Ishikawa (cell line): Measurements from ENCODE around the gene MAS1.

Experiments used
- CEBPB ChIP-seq: IDR thresholded peaks from 2 replicates; pipeline ENCODE4 v1.6.1; 2012
- EGR1 ChIP-seq: IDR thresholded peaks from 2 replicates; pipeline ENCODE4 v1.6.1; 2012
- EP300 ChIP-seq: IDR thresholded peaks from 2 replicates; pipeline ENCODE4 v1.6.1; 2012; ENCODE audit warnings: borderline replicate concordance
- FOXM1 ChIP-seq: IDR thresholded peaks from 2 replicates; pipeline ENCODE4 v1.6.1; 2012; ENCODE audit warnings: low read depth, borderline replicate concordance
- RAD21 ChIP-seq: IDR thresholded peaks from 2 replicates; pipeline ENCODE4 v1.6.1; 2012; ENCODE audit warnings: low read depth
- TAF1 ChIP-seq: IDR thresholded peaks from 2 replicates; pipeline ENCODE4 v1.6.1; 2012; ENCODE audit warnings: low read depth, mild to moderate bottlenecking
- TCF12 ChIP-seq: IDR thresholded peaks from 2 replicates; pipeline ENCODE4 v1.6.1; 2012; ENCODE audit warnings: low read depth
- TEAD4 ChIP-seq: IDR thresholded peaks from 2 replicates; pipeline ENCODE4 v1.6.1; 2012
- YY1 ChIP-seq: IDR thresholded peaks from 2 replicates; pipeline ENCODE4 v1.6.1; 2012; ENCODE audit warnings: low read depth
- TF ChIP-seq, protein P1 (sequence below): IDR thresholded peaks from 2 replicates; pipeline ENCODE4 v1.6.1; 2012; ENCODE audit warnings: low read depth, mild to moderate bottlenecking
- TF ChIP-seq, protein P2 (sequence below): IDR thresholded peaks from 2 replicates; pipeline ENCODE4 v1.6.1; 2012

DNA sequence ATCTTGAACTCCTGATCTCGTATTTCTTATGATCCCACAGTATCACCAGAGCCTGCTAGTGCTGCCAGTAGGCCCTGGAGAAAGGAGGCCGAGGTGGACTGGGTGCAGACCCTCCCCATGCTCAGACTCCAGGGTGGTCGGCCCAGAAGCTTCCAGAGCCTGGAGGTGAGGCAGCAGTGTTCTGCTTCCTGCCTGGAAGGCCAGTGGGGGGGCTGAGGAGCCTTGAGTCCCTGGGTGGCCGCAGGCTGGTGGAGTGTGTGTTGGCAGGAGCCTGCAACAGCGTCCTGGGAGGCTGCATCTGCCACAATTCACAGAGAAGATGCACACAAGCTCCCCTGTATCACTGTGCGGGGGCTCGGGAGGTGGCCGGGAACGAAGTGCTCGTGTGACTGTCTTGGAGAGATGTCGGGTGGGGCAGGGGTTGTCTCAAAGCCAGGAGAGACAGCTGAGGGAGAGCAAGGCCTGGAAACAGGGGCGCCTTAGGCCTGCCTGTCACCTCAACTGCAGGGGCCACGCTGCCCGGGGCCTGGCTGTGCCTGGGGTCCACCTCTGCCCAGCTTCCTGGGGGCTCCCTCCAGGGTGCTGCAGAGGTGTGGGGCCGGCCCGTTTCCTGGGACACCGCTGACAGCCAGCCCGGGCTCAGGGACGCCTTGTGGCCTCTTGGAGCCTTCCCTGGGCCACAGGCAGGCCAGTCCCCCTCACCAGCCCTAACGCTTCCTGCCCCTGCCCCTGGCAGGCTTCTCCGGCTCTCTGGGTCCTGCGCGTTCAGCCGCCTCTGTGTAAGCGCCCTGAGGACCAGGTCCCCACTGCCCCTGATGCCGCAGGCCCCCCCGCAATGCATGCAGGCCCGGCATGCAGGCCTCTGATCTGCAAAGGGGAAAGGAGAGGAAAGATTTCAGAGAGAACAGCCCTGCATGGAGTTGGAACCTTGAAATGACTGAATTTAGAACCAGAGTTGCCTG is 24.2 kb upstream of the MAS1 start:
- no peak for TF ChIP-seq YY1
- TF ChIP-seq EP300 = no peak
- TF ChIP-seq TCF12 = no peak
- TF ChIP-seq, protein P1, sequence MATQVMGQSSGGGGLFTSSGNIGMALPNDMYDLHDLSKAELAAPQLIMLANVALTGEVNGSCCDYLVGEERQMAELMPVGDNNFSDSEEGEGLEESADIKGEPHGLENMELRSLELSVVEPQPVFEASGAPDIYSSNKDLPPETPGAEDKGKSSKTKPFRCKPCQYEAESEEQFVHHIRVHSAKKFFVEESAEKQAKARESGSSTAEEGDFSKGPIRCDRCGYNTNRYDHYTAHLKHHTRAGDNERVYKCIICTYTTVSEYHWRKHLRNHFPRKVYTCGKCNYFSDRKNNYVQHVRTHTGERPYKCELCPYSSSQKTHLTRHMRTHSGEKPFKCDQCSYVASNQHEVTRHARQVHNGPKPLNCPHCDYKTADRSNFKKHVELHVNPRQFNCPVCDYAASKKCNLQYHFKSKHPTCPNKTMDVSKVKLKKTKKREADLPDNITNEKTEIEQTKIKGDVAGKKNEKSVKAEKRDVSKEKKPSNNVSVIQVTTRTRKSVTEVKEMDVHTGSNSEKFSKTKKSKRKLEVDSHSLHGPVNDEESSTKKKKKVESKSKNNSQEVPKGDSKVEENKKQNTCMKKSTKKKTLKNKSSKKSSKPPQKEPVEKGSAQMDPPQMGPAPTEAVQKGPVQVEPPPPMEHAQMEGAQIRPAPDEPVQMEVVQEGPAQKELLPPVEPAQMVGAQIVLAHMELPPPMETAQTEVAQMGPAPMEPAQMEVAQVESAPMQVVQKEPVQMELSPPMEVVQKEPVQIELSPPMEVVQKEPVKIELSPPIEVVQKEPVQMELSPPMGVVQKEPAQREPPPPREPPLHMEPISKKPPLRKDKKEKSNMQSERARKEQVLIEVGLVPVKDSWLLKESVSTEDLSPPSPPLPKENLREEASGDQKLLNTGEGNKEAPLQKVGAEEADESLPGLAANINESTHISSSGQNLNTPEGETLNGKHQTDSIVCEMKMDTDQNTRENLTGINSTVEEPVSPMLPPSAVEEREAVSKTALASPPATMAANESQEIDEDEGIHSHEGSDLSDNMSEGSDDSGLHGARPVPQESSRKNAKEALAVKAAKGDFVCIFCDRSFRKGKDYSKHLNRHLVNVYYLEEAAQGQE = no peak
- TF ChIP-seq, protein P2, sequence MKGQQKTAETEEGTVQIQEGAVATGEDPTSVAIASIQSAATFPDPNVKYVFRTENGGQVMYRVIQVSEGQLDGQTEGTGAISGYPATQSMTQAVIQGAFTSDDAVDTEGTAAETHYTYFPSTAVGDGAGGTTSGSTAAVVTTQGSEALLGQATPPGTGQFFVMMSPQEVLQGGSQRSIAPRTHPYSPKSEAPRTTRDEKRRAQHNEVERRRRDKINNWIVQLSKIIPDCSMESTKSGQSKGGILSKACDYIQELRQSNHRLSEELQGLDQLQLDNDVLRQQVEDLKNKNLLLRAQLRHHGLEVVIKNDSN = no peak
- TF ChIP-seq TEAD4 = no peak
- no peak for TF ChIP-seq FOXM1
- TF ChIP-seq EGR1 = no peak
- no peak for TF ChIP-seq CEBPB
- TF ChIP-seq RAD21 = no peak
- no peak for TF ChIP-seq TAF1
